Upper lobe of left lung (tissue), 4 donors: ENCODE measurements around the gene LRP5.

Experiments used
- CTCF ChIP-seq, 6 experiments: fragments of 450-650 bp in 4 of 6; fragments of 200-600 bp in 2 of 6; sonication (generic) in 2 of 6; IDR thresholded peaks; one replicate each; pipeline ENCODE4 v1.5.1; 2016 to 2019; ENCODE audit warnings: antibody characterized with exemption in 6 of 6
- EP300 ChIP-seq, 4 donors: sonication (generic); formaldehyde crosslinking; IDR thresholded peaks; one replicate each; pipeline ENCODE4 v1.5.1; 2017; ENCODE audit warnings: antibody characterized with exemption in 4 of 4, control low read depth in 2 of 4
- POLR2A ChIP-seq, 4 donors: fragments of 450-650 bp; IDR thresholded peaks; one replicate each; pipeline ENCODE4 v1.5.1; 2016 to 2017; ENCODE audit warnings: antibody characterized with exemption in 4 of 4, mild to moderate bottlenecking in 2 of 4
- POLR2AphosphoS5 ChIP-seq, 2 donors: sonication (generic); formaldehyde crosslinking; IDR thresholded peaks; one replicate each; pipeline ENCODE4 v1.5.1; 2017; ENCODE audit warnings: antibody characterized with exemption in 2 of 2

GRCh38 chr11:68420171-68420570 lies 107.8 kb downstream of the LRP5 start:
- TF ChIP-seq CTCF (IDR thresholded peaks at IDR 0.05) (no peak), POLR2A (IDR thresholded peaks at IDR 0.05) (no peak), POLR2AphosphoS5 (IDR thresholded peaks at IDR 0.05) (no peak), EP300 (IDR thresholded peaks at IDR 0.05) (no peak)
